ENCODE results near the gene ABCC2.
"Not testable (repeated sequence)": the region's sequence is repeated elsewhere in the genome, so short reads cannot be mapped to it uniquely, and the experiment has no call there.

ABCC2 gene

GRCh38 chr10:99836711-99837110 lies 54.3 kb downstream of the ABCC2 start:
- no peaks in the 10 kb centered on the region for H3K27me3 ChIP-seq (ENCODE audit: low read depth, low read length)
- no peak overlapping the region for H3K4me3 ChIP-seq (ENCODE audit: low read length)
- H3K9ac ChIP-seq (ENCODE audit: low read length), result no peak overlapping the region
- H3K4me2 ChIP-seq (ENCODE audit: low read length), result no peak overlapping the region
- no peak overlapping the region for H3K27ac ChIP-seq (ENCODE audit: low read length)
- H3K36me3 ChIP-seq (replicated peaks; ENCODE audit: low read depth, low read length), result no peaks in the 10 kb centered on the region
- no peaks in the 10 kb centered on the region for H4K20me1 ChIP-seq (ENCODE audit: insufficient read depth, low read length)
- H3K79me2 ChIP-seq (ENCODE audit: low read length), result no peaks in the 10 kb centered on the region
- no peaks in the 10 kb centered on the region for H3K9me3 ChIP-seq (ENCODE audit: insufficient read depth, low read length)
- H2AFZ ChIP-seq (ENCODE audit: low read depth, low read length), result no peak overlapping the region
- TF ChIP-seq EZH2phosphoT487 (IDR thresholded peaks at IDR 0.05; ENCODE audit: low read depth), result no peak
- no peak for TF ChIP-seq CTCF (IDR thresholded peaks at IDR 0.05; ENCODE audit: low read depth, low read length)
- H3K4me1 ChIP-seq (ENCODE audit: low read length), result peaks cover 5% of the 10 kb centered on the region

- not testable (repeated sequence) for H3K4me3 ChIP-seq (ENCODE audit: low read length); H3K36me3 ChIP-seq (replicated peaks; ENCODE audit: low read depth, low read length); H3K4me1 ChIP-seq (ENCODE audit: low read length); H3K9me3 ChIP-seq (ENCODE audit: insufficient read depth, low read length); H3K27ac ChIP-seq (ENCODE audit: low read length); H3K79me2 ChIP-seq (ENCODE audit: low read length); H3K27me3 ChIP-seq (ENCODE audit: low read depth, low read length); H2AFZ ChIP-seq (ENCODE audit: low read depth, low read length); H4K20me1 ChIP-seq (ENCODE audit: insufficient read depth, low read length); H3K4me2 ChIP-seq (ENCODE audit: low read length); H3K9ac ChIP-seq (ENCODE audit: low read length)
Measured at GRCh38 chr10:99840859-99841258, 58.4 kb downstream of the ABCC2 start.

GRCh38 chr10:99841746-99842145 lies 59.3 kb downstream of the ABCC2 start:
- H3K9ac ChIP-seq (ENCODE audit: low read length), result no peak overlapping the region
- no peak overlapping the region for H3K4me3 ChIP-seq (ENCODE audit: low read length)
- no peaks in the 10 kb centered on the region for H3K79me2 ChIP-seq (ENCODE audit: low read length)
- TF ChIP-seq CTCF (IDR thresholded peaks at IDR 0.05; ENCODE audit: low read depth, low read length) (no peak), EZH2phosphoT487 (IDR thresholded peaks at IDR 0.05; ENCODE audit: low read depth) (no peak)
- peaks cover 5% of the 10 kb centered on the region for H3K4me1 ChIP-seq (ENCODE audit: low read length)
- H3K36me3 ChIP-seq (replicated peaks; ENCODE audit: low read depth, low read length), result no peaks in the 10 kb centered on the region
- no peaks in the 10 kb centered on the region for H3K9me3 ChIP-seq (ENCODE audit: insufficient read depth, low read length)
- H3K27me3 ChIP-seq (ENCODE audit: low read depth, low read length), result no peaks in the 10 kb centered on the region
- H2AFZ ChIP-seq (ENCODE audit: low read depth, low read length), result no peak overlapping the region
- H3K4me2 ChIP-seq (ENCODE audit: low read length), result no peak overlapping the region
- H3K27ac ChIP-seq (ENCODE audit: low read length), result no peak overlapping the region
- no peaks in the 10 kb centered on the region for H4K20me1 ChIP-seq (ENCODE audit: insufficient read depth, low read length)

- H3K27me3 ChIP-seq (ENCODE audit: low read depth, low read length), result no peaks in the 10 kb centered on the region
- no peaks in the 10 kb centered on the region for H3K79me2 ChIP-seq (ENCODE audit: low read length)
- no peak overlapping the region for H2AFZ ChIP-seq (ENCODE audit: low read depth, low read length)
- no peak overlapping the region for H3K4me2 ChIP-seq (ENCODE audit: low read length)
- H3K4me1 ChIP-seq (ENCODE audit: low read length), result peaks cover 5% of the 10 kb centered on the region
- no peak for TF ChIP-seq CTCF (IDR thresholded peaks at IDR 0.05; ENCODE audit: low read depth, low read length)
- TF ChIP-seq EZH2phosphoT487 (IDR thresholded peaks at IDR 0.05; ENCODE audit: low read depth), result no peak
- H3K27ac ChIP-seq (ENCODE audit: low read length), result no peak overlapping the region
- H3K9ac ChIP-seq (ENCODE audit: low read length), result no peak overlapping the region
- no peaks in the 10 kb centered on the region for H3K36me3 ChIP-seq (replicated peaks; ENCODE audit: low read depth, low read length)
- no peaks in the 10 kb centered on the region for H3K9me3 ChIP-seq (ENCODE audit: insufficient read depth, low read length)
- no peak overlapping the region for H3K4me3 ChIP-seq (ENCODE audit: low read length)
- no peaks in the 10 kb centered on the region for H4K20me1 ChIP-seq (ENCODE audit: insufficient read depth, low read length)
Measured at GRCh38 chr10:99843310-99843709, 60.9 kb downstream of the ABCC2 start.

GRCh38 chr10:99844433-99844955 lies 62.1 kb downstream of the ABCC2 start:
- Histone ChIP-seq H3K4me1 (ENCODE audit: low read length) (peaks cover 5% of the 10 kb centered on the region), H3K4me3 (ENCODE audit: low read length) (no peak overlapping the region), H3K79me2 (ENCODE audit: low read length) (no peaks in the 10 kb centered on the region), H2AFZ (ENCODE audit: low read depth, low read length) (no peak overlapping the region), H3K9ac (ENCODE audit: low read length) (no peak overlapping the region), H3K27ac (ENCODE audit: low read length) (no peak overlapping the region), H3K36me3 (replicated peaks; ENCODE audit: low read depth, low read length) (no peaks in the 10 kb centered on the region), H3K4me2 (ENCODE audit: low read length) (no peak overlapping the region), H3K27me3 (ENCODE audit: low read depth, low read length) (no peaks in the 10 kb centered on the region), H3K9me3 (ENCODE audit: insufficient read depth, low read length) (no peaks in the 10 kb centered on the region), H4K20me1 (ENCODE audit: insufficient read depth, low read length) (no peaks in the 10 kb centered on the region)
- TF ChIP-seq CTCF (IDR thresholded peaks at IDR 0.05; ENCODE audit: low read depth, low read length) (no peak), EZH2phosphoT487 (IDR thresholded peaks at IDR 0.05; ENCODE audit: low read depth) (no peak)

Data from OCI-LY3 (cell line).